A549 (cell line): ENCODE data around the gene B9D1. TPM values are rescaled to one million over a fixed set of nuclear protein-coding genes. Genes with fewer than 3 reads are reported as not detected.
A peak's percentile ranks its signal among the peaks of the same experiment; 100 is the strongest.

ENCODE experiments used
- ATAC-seq, 2 experiments: fragments of 200-7000 bp in 1 of 2; fragments of >200 bp in 1 of 2; cut with Nextera tagmentation in 1 of 2; cut with Tn5 transposase in 1 of 2; 3 replicates each; pipeline versions ENCODE4 v1.8.0 to v1.9.1; 2018 to 2020; ENCODE audit warnings: mild to moderate bottlenecking in 1 of 2, moderate library complexity in 1 of 2
- CTCF ChIA-PET: fragments of 300-600 bp; sonication (Branson Sonifier 250); formaldehyde crosslinking; extraction: SDS; loops from one replicate; lab custom pipeline; 2021; ENCODE audit warnings: antibody characterized with exemption, inconsistent platforms; lab: Yijun Ruan, JAX
- POLR2A ChIA-PET: fragments of 350-600 bp; formaldehyde crosslinking; extraction: SDS; loops from one replicate; lab custom pipeline; 2021; ENCODE audit warnings: antibody characterized with exemption, inconsistent platforms; lab: Yijun Ruan, JAX
- DNase-seq, 2 experiments: peaks; one replicate each; pipeline versions ENCODE4 v3.0.0 to v3.0.0-alpha.2; 2011 to 2016; ENCODE audit warnings: low read depth in 1 of 2, low spot score in 1 of 2
- FAIRE-seq: peaks from 2 replicates; lab custom pipeline; 2011; peaks lifted over from hg19 to GRCh38; lab: Jason Lieb, UNC
- H3K27ac ChIP-seq, 2 experiments: fragments of >200 bp; sonication (Bioruptor Twin); formaldehyde crosslinking; 3 replicates each; pipeline ENCODE4 v1.5.1; 2016 to 2017
- H3K4me1 ChIP-seq: fragments of >200 bp; sonication (Bioruptor Twin); formaldehyde crosslinking; 3 replicates; pipeline ENCODE4 v1.6.1; 2016
- H3K4me2 ChIP-seq: fragments of >200 bp; sonication (Bioruptor Twin); formaldehyde crosslinking; 3 replicates; pipeline ENCODE4 v1.6.1; 2016
- H3K4me3 ChIP-seq: fragments of >200 bp; sonication (Bioruptor Twin); formaldehyde crosslinking; 3 replicates; pipeline ENCODE4 v1.5.1; 2016
- H3K9me3 ChIP-seq: fragments of >200 bp; sonication (Bioruptor Twin); formaldehyde crosslinking; 3 replicates; pipeline ENCODE4 v1.6.1; 2016
- CTCF ChIP-seq: fragments of >200 bp; sonication (Bioruptor Twin); formaldehyde crosslinking; IDR thresholded peaks from 3 replicates; pipeline ENCODE4 v1.5.1; 2016
- EHF ChIP-seq: fragments of 250-450 bp; sonication (Bioruptor Pico); IDR thresholded peaks from 2 replicates; pipeline ENCODE4 v1.5.0; 2020; ENCODE audit warnings: mild to moderate bottlenecking
- EHMT2 ChIP-seq: fragments of 200-600 bp; sonication (generic); IDR thresholded peaks from 2 replicates; pipeline ENCODE4 v1.6.1; 2016; ENCODE audit warnings: antibody characterized with exemption, low read depth, mild to moderate bottlenecking, moderate library complexity
- FOXS1 ChIP-seq: fragments of 250-450 bp; sonication (Bioruptor Pico); IDR thresholded peaks from 2 replicates; pipeline ENCODE4 v1.5.0; 2020; ENCODE audit warnings: mild to moderate bottlenecking, moderate library complexity
- HEYL ChIP-seq: fragments of 250-450 bp; sonication (Bioruptor Pico); IDR thresholded peaks from 2 replicates; pipeline ENCODE4 v1.8.0; 2021; ENCODE audit warnings: mild to moderate bottlenecking, moderate library complexity
- HOXB5 ChIP-seq: fragments of 250-450 bp; sonication (Bioruptor Pico); IDR thresholded peaks from 2 replicates; pipeline ENCODE4 v1.5.0; 2020; ENCODE audit warnings: mild to moderate bottlenecking, moderate library complexity
- JUN ChIP-seq, 2 experiments: fragments of >200 bp; sonication (Bioruptor Twin); formaldehyde crosslinking; IDR thresholded peaks; 2 replicates in 1 of 2; 3 replicates in 1 of 2; pipeline ENCODE4 v1.6.1; 2016 to 2017
- JUNB ChIP-seq: fragments of >200 bp; sonication (Bioruptor Twin); formaldehyde crosslinking; IDR thresholded peaks from 2 replicates; pipeline ENCODE4 v1.6.1; 2016
- KDM1A ChIP-seq: fragments of 200-600 bp; sonication (generic); IDR thresholded peaks from 2 replicates; pipeline ENCODE4 v1.6.1; 2016; ENCODE audit warnings: low read depth, mild to moderate bottlenecking
- MAFK ChIP-seq: fragments of 450-650 bp; IDR thresholded peaks from 2 replicates; pipeline ENCODE4 v1.6.1; 2014; ENCODE audit not compliant: partially characterized antibody
- NFE2L2 ChIP-seq: fragments of 150-350 bp; conservative IDR thresholded peaks from 2 replicates; pipeline ENCODE4 v1.6.1; 2014; ENCODE audit warnings: low read length
- POLR2AphosphoS2 ChIP-seq: conservative IDR thresholded peaks from 2 replicates; pipeline ENCODE4 v1.6.1; 2012; ENCODE audit warnings: low read length, improper control_type of control experiment, inconsistent platforms
- RAD21 ChIP-seq, 2 experiments: fragments of >200 bp in 1 of 2; sonication (Bioruptor Twin) in 1 of 2; formaldehyde crosslinking in 1 of 2; IDR thresholded peaks in 1 of 2; conservative IDR thresholded peaks in 1 of 2; 2 replicates in 1 of 2; 3 replicates in 1 of 2; pipeline ENCODE4 v1.6.1; 2012 to 2018; ENCODE audit warnings: inconsistent platforms in 1 of 2
- RCOR1 ChIP-seq: fragments of 150-350 bp; IDR thresholded peaks from 2 replicates; pipeline ENCODE4 v1.6.1; 2014; ENCODE audit warnings: antibody characterized with exemption, low read length, low read depth
- RFX5 ChIP-seq: fragments of 450-650 bp; IDR thresholded peaks from 2 replicates; pipeline ENCODE4 v1.7.1; 2014; ENCODE audit warnings: antibody characterized with exemption, mild to moderate bottlenecking, moderate library complexity
- RNF2 ChIP-seq: fragments of 200-600 bp; sonication (generic); IDR thresholded peaks from 2 replicates; pipeline ENCODE4 v1.6.1; 2016; ENCODE audit warnings: low read depth, mild to moderate bottlenecking, antibody characterized with exemption, moderate library complexity, borderline replicate concordance
- TP53 ChIP-seq: fragments of 250-450 bp; sonication (Bioruptor Pico); IDR thresholded peaks from 2 replicates; pipeline ENCODE4 v1.5.0; 2021; ENCODE audit warnings: mild to moderate bottlenecking, moderate library complexity
- USF2 ChIP-seq: fragments of 450-650 bp; IDR thresholded peaks from 2 replicates; pipeline ENCODE4 v1.6.1; 2014; ENCODE audit warnings: antibody characterized with exemption
- ZFP36 ChIP-seq: fragments of 450-650 bp; IDR thresholded peaks from 2 replicates; pipeline ENCODE4 v1.6.1; 2014; ENCODE audit warnings: borderline replicate concordance; ENCODE audit not compliant: partially characterized antibody
- ZNF302 ChIP-seq: fragments of 250-450 bp; sonication (Bioruptor Pico); IDR thresholded peaks from 2 replicates; pipeline ENCODE4 v1.9.0; 2021; ENCODE audit warnings: inconsistent platforms, mild to moderate bottlenecking, moderate library complexity
- WGBS: methylation state at CpG from one replicate; pipeline ENCODE4 v1.1.6; 2017; ENCODE audit errors: missing lambda C conversion rate; 5-methylcytosine and 5-hydroxymethylcytosine counted together
- polyA plus RNA-seq, 4 experiments: library from polyadenylated mRNA; depleted of rRNA in 3 of 4; stranded (reverse); fragments of >200 nt; fragmentation: RNase III in 1 of 4; extraction: RNeasy Plus Mini Kit Qiagen cat#74134 plus additional on column Dnase treatment in 1 of 4; gene quantifications; 2 replicates in 3 of 4; 3 replicates in 1 of 4; pipeline ENCODE4 v1.2.3, GENCODE V29; 2011 to 2017
- TF ChIP-seq, protein P1 (sequence below): IDR thresholded peaks from 2 replicates; pipeline ENCODE4 v1.6.1; 2012
- TF ChIP-seq, protein P2 (sequence below): IDR thresholded peaks from 2 replicates; pipeline ENCODE4 v1.6.1; 2012; ENCODE audit warnings: low read depth, borderline replicate concordance
- TF ChIP-seq, protein P3 (sequence below): IDR thresholded peaks from 2 replicates; pipeline ENCODE4 v1.6.1; 2012
- TF ChIP-seq, protein P4 (sequence below): fragments of 250-450 bp; sonication (Bioruptor Pico); IDR thresholded peaks from 2 replicates; pipeline ENCODE4 v1.5.0; 2021; ENCODE audit warnings: mild to moderate bottlenecking, moderate library complexity, borderline replicate concordance

Gene B9D1
- polyA plus RNA-seq, 2 of the 4 experiments (the other 2 are of a cell fraction), result 48.2 to 60.6 TPM

DNA sequence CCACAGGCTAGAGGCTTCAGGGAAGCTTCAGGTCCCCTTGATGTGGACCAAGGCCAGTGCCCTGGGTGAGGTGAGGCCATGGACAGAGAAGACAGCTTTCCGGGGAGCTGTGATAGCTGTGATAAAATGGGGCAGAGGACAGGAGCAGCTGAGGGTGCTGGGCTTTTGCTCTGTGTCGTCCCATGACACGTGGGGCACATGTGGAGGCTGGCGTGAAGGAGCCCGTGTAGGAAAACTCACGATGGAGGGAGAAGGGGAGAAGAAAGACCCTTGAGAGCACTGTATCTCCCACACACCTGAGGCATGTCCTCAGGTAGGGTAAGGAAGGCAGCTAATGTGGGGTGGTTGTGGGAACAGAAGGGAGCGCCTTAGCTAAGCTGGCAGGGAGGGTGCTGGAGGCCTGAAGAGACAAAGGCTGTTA lies 21.3 kb downstream of the B9D1 start:
- H3K9me3 ChIP-seq, result no peaks in the 10 kb centered on the region
- ATAC-seq (no peak), FAIRE-seq (no peak)
- 76% methylated on average over 7 of the region's 7 CpGs for WGBS
- H3K4me3 ChIP-seq, result no peak overlapping the region
- H3K4me2 ChIP-seq, result no peak overlapping the region
- TF ChIP-seq HOXB5 (CRISPR knock-in tag) (no peak), JUNB (no peak), TP53 (no peak), CTCF (no peak), MAFK (no peak), EHF (CRISPR knock-in tag) (no peak), JUN (IDR thresholded peaks at IDR 0.05) (no peak), HEYL (CRISPR knock-in tag) (no peak), ZFP36 (no peak), EHMT2 (no peak), ZNF302 (no peak)
- TF ChIP-seq, protein P1, sequence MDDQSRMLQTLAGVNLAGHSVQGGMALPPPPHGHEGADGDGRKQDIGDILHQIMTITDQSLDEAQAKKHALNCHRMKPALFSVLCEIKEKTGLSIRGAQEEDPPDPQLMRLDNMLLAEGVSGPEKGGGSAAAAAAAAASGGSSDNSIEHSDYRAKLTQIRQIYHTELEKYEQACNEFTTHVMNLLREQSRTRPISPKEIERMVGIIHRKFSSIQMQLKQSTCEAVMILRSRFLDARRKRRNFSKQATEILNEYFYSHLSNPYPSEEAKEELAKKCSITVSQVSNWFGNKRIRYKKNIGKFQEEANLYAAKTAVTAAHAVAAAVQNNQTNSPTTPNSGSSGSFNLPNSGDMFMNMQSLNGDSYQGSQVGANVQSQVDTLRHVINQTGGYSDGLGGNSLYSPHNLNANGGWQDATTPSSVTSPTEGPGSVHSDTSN, result no peak
- TF ChIP-seq, all 56 proteins: peak for 0
- ChIA-PET POLR2A (no interaction called here), CTCF (interaction anchor here (0.6 to 4.6 kb wide), 8 partner anchors 9 to 106 kb away, joined by 3 to 28 read pairs (median 4); partner anchors contain the start of gene B9D1)
- Histone ChIP-seq H3K4me1 (peaks cover 15% of the 10 kb centered on the region), H3K27ac (peak overlapping the region in 1 of 2 experiments; percentile 7; a peak in 1 of 6 replicates)
- DNase-seq, result no peak

GRCh38 chr17:19339341-19339815 lies 23.1 kb downstream of the B9D1 start:
- TF ChIP-seq POLR2AphosphoS2 (no peak), KDM1A (no peak), ZNF302 (no peak), RNF2 (no peak), HOXB5 (CRISPR knock-in tag) (no peak), FOXS1 (CRISPR knock-in tag) (no peak), NFE2L2 (no peak), RCOR1 (no peak), TP53 (no peak), USF2 (no peak), HEYL (CRISPR knock-in tag) (no peak), RFX5 (no peak), RAD21 (conservative IDR thresholded peaks at IDR 0.05 in 1 of 2, IDR thresholded peaks at IDR 0.05 in 1 of 2) (no peak)
- TF ChIP-seq, protein P2, sequence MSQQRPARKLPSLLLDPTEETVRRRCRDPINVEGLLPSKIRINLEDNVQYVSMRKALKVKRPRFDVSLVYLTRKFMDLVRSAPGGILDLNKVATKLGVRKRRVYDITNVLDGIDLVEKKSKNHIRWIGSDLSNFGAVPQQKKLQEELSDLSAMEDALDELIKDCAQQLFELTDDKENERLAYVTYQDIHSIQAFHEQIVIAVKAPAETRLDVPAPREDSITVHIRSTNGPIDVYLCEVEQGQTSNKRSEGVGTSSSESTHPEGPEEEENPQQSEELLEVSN, result no peak
- TF ChIP-seq, protein P3, sequence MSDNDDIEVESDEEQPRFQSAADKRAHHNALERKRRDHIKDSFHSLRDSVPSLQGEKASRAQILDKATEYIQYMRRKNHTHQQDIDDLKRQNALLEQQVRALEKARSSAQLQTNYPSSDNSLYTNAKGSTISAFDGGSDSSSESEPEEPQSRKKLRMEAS, result no peak
- TF ChIP-seq, protein P4, sequence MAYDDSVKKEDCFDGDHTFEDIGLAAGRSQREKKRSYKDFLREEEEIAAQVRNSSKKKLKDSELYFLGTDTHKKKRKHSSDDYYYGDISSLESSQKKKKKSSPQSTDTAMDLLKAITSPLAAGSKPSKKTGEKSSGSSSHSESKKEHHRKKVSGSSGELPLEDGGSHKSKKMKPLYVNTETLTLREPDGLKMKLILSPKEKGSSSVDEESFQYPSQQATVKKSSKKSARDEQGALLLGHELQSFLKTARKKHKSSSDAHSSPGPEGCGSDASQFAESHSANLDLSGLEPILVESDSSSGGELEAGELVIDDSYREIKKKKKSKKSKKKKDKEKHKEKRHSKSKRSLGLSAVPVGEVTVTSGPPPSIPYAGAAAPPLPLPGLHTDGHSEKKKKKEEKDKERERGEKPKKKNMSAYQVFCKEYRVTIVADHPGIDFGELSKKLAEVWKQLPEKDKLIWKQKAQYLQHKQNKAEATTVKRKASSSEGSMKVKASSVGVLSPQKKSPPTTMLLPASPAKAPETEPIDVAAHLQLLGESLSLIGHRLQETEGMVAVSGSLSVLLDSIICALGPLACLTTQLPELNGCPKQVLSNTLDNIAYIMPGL (CRISPR knock-in tag), result no peak
- Histone ChIP-seq H3K4me3 (no peak overlapping the region), H3K4me1 (peaks cover 5% of the 10 kb centered on the region; the same call in 2 of the 3 replicates), H3K9me3 (no peaks in the 10 kb centered on the region), H3K4me2 (no peak overlapping the region), H3K27ac (no peak overlapping the region)
- ChIA-PET CTCF (interaction anchor here (0.7 to 2.6 kb wide), 9 partner anchors 8 to 108 kb away, joined by 3 to 14 read pairs (median 6); partner anchors contain the start of gene B9D1), POLR2A (interaction anchor here (0.7 kb wide), 1 partner anchor 72 kb away, joined by 3 read pairs; no protein-coding TSS in a partner anchor)
- no peak for ATAC-seq
- WGBS, result 83% methylated on average over 2 of the region's 2 CpGs
- no peak for DNase-seq
- FAIRE-seq, result peak; percentile 7
